Esophagus squamous epithelium (tissue), 4 donors: ENCODE results near the gene RNF123.
"Not testable (repeated sequence)": the region's sequence is repeated elsewhere in the genome, so short reads cannot be mapped to it uniquely, and the experiment has no call there.

Experiments
- CTCF ChIP-seq, 6 experiments: fragments of 450-650 bp in 4 of 6; fragments of 200-600 bp in 2 of 6; sonication (generic) in 2 of 6; IDR thresholded peaks; one replicate each; pipeline ENCODE4 v1.5.1; 2016 to 2019; ENCODE audit warnings: antibody characterized with exemption in 6 of 6, mild to moderate bottlenecking in 4 of 6, moderate library complexity in 4 of 6
- POLR2A ChIP-seq, 4 donors: fragments of 450-650 bp; IDR thresholded peaks; one replicate each; pipeline ENCODE4 v1.6.1; 2017; ENCODE audit warnings: antibody characterized with exemption in 4 of 4, mild to moderate bottlenecking in 4 of 4, moderate library complexity in 3 of 4

DNA sequence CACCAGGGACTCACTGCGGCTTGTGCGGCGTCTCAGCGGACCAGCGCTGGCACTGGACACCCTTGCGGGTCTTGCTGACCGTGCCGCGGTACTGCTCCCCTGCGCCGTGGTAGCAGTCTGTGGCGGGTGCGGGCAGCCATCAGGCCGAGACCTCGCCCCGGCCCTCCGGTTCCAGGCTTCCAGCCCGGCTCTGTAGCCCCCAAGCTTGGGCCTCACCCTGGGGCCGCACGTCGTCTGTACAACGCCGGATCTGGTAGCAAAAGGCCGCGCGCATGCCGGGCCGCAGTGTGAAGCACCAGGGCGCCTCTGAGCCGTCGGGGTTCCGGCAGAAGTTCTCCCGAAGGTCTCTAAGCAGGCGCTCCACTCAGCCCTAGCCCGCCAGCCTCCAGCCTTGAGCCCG lies 3.5 kb upstream of the RNF123 start:
- not testable (repeated sequence) for TF ChIP-seq CTCF, POLR2A (IDR thresholded peaks at IDR 0.05)
